Fibroblast of pulmonary artery (primary cell): ENCODE data around the gene MINDY4.

Source experiments
- DNase-seq: peaks from one replicate; pipeline ENCODE4 v3.0.0-alpha.2; 2010; ENCODE audit warnings: low read depth
- H3K4me3 ChIP-seq: replicated peaks from 2 replicates; pipeline ENCODE4 v1.5.1; 2011; ENCODE audit warnings: low read depth, mild to moderate bottlenecking, control low read depth, low read length, moderate library complexity
- CTCF ChIP-seq: IDR thresholded peaks from 2 replicates; pipeline ENCODE4 v1.5.1; 2011; ENCODE audit warnings: mild to moderate bottlenecking, control low read depth, low read length, inconsistent platforms; ENCODE audit errors: missing control alignments

Gene MINDY4

DNA sequence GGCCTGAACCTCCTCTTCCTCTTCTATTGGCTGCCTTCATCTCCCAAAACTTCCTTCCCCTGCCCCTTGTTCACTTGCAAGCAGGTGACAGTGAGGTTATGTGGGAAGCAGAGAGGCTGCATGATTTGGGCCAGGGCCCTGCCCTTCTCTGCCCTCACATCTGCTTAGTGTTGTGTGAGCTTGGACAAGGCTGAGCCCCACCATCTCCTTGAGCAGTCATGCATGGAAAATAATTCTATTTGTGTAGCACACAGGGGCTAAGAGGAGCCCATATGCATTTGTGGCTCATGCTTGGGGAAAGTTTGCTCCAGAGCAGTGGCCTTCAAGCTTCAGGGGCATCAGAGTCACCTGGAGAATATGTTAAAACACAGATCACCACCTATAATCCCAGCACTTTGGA is 113.7 kb downstream of the MINDY4 start:
- TF ChIP-seq CTCF: no peak
- H3K4me3 ChIP-seq: no peak overlapping the region
- no peak for DNase-seq

DNA sequence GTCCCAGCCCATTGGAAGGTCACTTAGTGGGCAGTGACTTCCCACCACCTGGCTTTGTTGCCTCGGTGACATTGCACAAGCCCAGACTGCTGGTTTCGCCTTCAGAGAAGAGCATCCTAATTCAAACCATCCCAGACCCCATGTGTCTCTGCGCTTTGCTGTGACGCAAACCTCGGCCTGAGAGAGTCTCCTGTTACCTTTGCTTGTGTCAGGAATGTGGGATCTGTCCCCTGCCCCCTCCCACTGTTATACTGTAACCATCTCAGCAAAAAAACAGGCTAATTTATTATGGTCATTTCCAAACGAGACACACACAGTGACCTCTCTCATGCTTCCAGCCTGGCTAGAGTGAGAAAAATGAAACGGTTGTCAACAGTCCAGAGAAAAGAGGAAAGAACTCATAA is 115.4 kb downstream of the MINDY4 start:
- H3K4me3 ChIP-seq: no peak overlapping the region
- no peak for DNase-seq
- TF ChIP-seq CTCF: no peak

- DNase-seq: no peak
- H3K4me3 ChIP-seq: no peak overlapping the region
- no peak for TF ChIP-seq CTCF
Measured at GRCh38 chr7:30887464-30887872, 116.3 kb downstream of the MINDY4 start.

- peak; percentile 86 for DNase-seq
- no peak overlapping the region for H3K4me3 ChIP-seq
- TF ChIP-seq CTCF: no peak
Measured at GRCh38 chr7:30888747-30889146, 117.5 kb downstream of the MINDY4 start.

DNA sequence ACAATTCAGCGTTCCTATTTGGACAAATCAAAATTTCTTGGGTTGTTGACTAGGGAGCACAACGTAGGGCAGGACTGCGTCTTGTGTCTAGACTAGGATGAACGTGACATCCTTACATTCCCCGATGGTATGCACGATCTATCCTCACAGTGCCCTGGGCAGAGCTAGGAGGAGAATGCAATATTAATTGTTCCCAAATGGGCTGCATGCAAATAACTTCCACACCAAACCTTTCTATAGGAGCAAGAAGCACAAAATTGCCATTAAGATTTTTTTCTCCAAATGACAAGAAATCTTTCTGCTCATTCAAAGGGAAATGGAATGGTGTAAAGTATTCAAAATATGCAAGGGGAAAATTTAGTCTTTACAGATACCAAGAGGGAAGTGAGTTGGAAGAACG is 119.0 kb downstream of the MINDY4 start:
- no peak for DNase-seq
- H3K4me3 ChIP-seq: no peak overlapping the region
- no peak for TF ChIP-seq CTCF

- no peak for TF ChIP-seq CTCF
- H3K4me3 ChIP-seq: no peak overlapping the region
- DNase-seq: peak; percentile 80
Measured at GRCh38 chr7:30893357-30893756, 122.1 kb downstream of the MINDY4 start.

DNA sequence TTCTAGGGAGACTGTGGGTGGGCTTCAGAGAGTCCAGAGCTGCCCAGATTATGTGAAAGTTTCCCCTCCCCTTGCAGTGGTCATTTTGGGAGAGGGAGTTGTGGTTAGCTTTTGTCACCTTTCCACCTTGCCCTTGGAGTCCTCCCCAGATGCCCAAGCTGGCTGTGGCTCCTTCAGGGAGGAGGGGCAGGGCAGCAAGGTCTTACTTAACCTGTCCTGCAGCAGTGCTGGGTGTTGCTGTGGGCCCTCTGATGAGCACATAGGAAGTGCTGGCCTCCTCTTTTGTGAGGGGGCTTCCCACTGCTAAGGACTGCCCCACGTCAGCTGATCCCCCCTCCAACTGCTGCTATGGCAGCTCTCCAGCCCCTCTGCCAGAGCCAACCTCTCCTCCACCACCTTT is 122.8 kb downstream of the MINDY4 start:
- H3K4me3 ChIP-seq: no peak overlapping the region
- TF ChIP-seq CTCF: no peak
- DNase-seq: no peak
